HFF-Myc (cell line): ENCODE results near the gene MIB1.

ENCODE experiments used
- DNase-seq: peaks from one replicate; pipeline ENCODE4 v3.0.0-alpha.2; 2011; ENCODE audit warnings: low read depth; ENCODE audit errors: extremely low read depth
- H3K4me3 ChIP-seq: replicated peaks from 2 replicates; pipeline ENCODE4 v1.5.1; 2011; ENCODE audit warnings: low read depth, mild to moderate bottlenecking, control low read depth, low read length
- CTCF ChIP-seq: IDR thresholded peaks from 2 replicates; pipeline ENCODE4 v1.5.1; 2012; ENCODE audit warnings: mild to moderate bottlenecking, low read depth, low read length, control low read depth; ENCODE audit errors: missing control alignments

Gene MIB1

GRCh38 chr18:21908711-21909110 lies 168.1 kb downstream of the MIB1 start:
- TF ChIP-seq CTCF: no peak
- DNase-seq: no peak
- H3K4me3 ChIP-seq: no peak overlapping the region

GRCh38 chr18:21910906-21911305 lies 170.3 kb downstream of the MIB1 start:
- DNase-seq: no peak
- no peak overlapping the region for H3K4me3 ChIP-seq
- no peak for TF ChIP-seq CTCF

GRCh38 chr18:21911551-21911950 lies 171.0 kb downstream of the MIB1 start:
- TF ChIP-seq CTCF: no peak

DNA sequence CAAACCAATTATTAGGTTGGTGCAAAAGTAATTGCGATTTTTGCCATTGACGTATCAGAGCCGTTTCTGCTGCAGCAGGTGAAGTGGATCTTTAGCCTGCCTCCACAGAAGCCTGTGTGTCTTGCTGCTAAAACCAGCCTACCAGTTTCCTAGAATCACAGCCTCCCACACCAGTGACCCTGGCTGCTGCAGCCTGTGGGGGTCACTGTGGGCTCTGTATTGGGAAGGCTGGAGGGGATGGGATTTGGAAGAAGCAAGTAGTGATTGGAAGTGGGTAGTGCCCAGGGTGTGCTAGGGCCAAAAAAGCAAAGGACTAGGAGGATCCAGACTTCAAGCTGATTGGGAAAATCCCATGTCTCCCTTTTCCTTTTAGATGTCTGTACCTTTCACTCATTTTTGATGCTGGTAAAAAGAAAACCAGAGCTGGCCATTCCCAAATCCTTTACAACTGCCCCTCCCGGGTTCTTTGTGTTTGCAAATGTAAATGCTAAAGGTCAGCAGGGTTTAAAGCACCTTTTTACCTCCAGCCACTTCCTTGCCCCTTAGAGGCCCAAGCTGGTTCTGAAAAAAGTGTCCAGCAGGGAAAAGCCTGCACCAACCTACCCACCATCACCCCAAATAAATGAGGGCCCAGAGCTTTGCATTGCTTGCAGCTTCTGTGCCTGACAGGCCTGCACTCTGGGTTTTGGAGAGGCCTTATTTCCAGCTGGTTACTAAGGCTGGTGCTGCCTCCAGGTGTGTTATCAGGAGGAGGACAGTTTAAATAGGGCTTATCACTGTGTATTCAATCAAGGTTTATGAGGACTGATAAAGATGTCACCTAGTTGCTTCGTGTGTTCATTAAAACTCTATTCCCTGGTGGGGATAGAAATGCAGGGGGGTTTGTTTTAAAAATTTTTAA lies 172.0 kb downstream of the MIB1 start:
- no peak overlapping the region for H3K4me3 ChIP-seq
- TF ChIP-seq CTCF: no peak
- no peak for DNase-seq

More at GRCh38 chr18:21911551-21911950, 171.0 kb downstream of the MIB1 start:
- DNase-seq: no peak
- H3K4me3 ChIP-seq: no peak overlapping the region

GRCh38 chr18:21914739-21915319 lies 174.2 kb downstream of the MIB1 start:
- DNase-seq: no peak
- peak; percentile 54 for TF ChIP-seq CTCF

GRCh38 chr18:21915546-21915945 lies 175.0 kb downstream of the MIB1 start:
- no peak for DNase-seq
- H3K4me3 ChIP-seq: no peak overlapping the region
- no peak for TF ChIP-seq CTCF

More at GRCh38 chr18:21914739-21915319, 174.2 kb downstream of the MIB1 start:
- no peak overlapping the region for H3K4me3 ChIP-seq
